SK-N-SH treated with all-trans-retinoic acid at 6 μM for 48 hours (cell line): ENCODE measurements around the gene KLRF2.

Source experiments
- ISL1 ChIP-seq: fragments of 250-450 bp; sonication (Bioruptor Pico); IDR thresholded peaks from 2 replicates; pipeline ENCODE4 v2.1.2; 2022; ENCODE audit warnings: mild to moderate bottlenecking, moderate library complexity
- RARB ChIP-seq: fragments of 250-450 bp; sonication (Bioruptor Pico); IDR thresholded peaks from 2 replicates; pipeline ENCODE4 v1.8.0; 2021; ENCODE audit warnings: mild to moderate bottlenecking, moderate library complexity

DNA sequence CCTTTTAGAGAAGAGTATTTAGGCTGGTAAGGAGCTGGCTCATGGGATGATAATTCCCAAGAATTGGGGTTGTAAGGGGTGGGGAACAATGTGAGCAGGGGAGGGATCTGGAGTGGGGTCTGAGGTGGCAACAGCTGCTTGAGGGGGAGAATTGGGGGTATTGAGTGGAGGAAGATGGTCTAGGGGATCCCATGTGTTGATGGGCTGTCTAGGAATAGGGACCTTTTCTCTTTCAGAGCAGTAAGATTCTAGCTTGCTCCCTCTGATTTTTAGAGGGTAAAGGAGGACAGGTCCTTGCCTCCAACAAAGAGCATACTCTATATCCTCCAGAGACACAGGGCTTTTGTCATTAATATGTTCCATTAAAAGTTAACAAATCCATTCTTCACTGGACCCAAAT is 28.4 kb downstream of the KLRF2 start:
- no peak for TF ChIP-seq ISL1 (CRISPR knock-in tag)
- no peak for TF ChIP-seq RARB (CRISPR knock-in tag)
